ENCODE measurements around the gene ICAM5. TPM values are rescaled to one million over a fixed set of nuclear protein-coding genes. Genes with fewer than 3 reads are reported as not detected.
"Not testable (repeated sequence)": the region's sequence is repeated elsewhere in the genome, so short reads cannot be mapped to it uniquely, and the experiment has no call there.

Gene ICAM5
- total RNA-seq, 2 experiments from 2014 or later, result 5.0 to 5.3 TPM

- intact Hi-C loops (cut with micrococcal nuclease), result no loop called here
- no peak for ATAC-seq
- POLR2A ChIA-PET, result interaction anchor here (0.8 to 8.0 kb wide), 2 partner anchors 8 to 14 kb away, joined by 4 to 107 read pairs; partner anchors contain the start of genes ICAM4 and ICAM5
- H3K27ac Mint-ChIP-seq, result peak overlapping the region; percentile 59
- H3K4me3 Mint-ChIP-seq, result peak overlapping the region; percentile 26
- TF ChIP-seq CTCF (IDR thresholded peaks at IDR 0.05), result no peak
- no peak for DNase-seq
- peaks cover 33% of the 10 kb centered on the region for H3K4me1 Mint-ChIP-seq (ENCODE audit: low read depth)
- CTCF ChIA-PET, result interaction anchor here (1.1 kb wide), 1 partner anchor 15 kb away, joined by 4 read pairs; the partner anchor contains the start of gene ICAM5
- H3K9me3 Mint-ChIP-seq, result no peaks in the 10 kb centered on the region
- no peaks in the 10 kb centered on the region for H3K27me3 Mint-ChIP-seq
- H3K36me3 Mint-ChIP-seq (ENCODE audit: low read depth), result peaks cover 49% of the 10 kb centered on the region
Observed at GRCh38 chr19:10274589-10274988, 15.2 kb upstream of the ICAM5 start.

GRCh38 chr19:10277795-10278589 lies 11.8 kb upstream of the ICAM5 start:
- Mint-ChIP-seq H3K36me3 (ENCODE audit: low read depth) (peaks cover 46% of the 10 kb centered on the region), H3K4me1 (ENCODE audit: low read depth) (peaks cover 24% of the 10 kb centered on the region), H3K4me3 (no peak overlapping the region), H3K9me3 (no peaks in the 10 kb centered on the region), H3K27me3 (no peaks in the 10 kb centered on the region), H3K27ac (no peak overlapping the region)
- POLR2A ChIA-PET, result interaction anchor here (1.4 to 3.0 kb wide), 3 partner anchors 8 to 18 kb away, joined by 7 to 23 read pairs (median 22); partner anchors contain the start of genes ICAM1, ICAM4 and ICAM5
- no peak for TF ChIP-seq CTCF (IDR thresholded peaks at IDR 0.05)
- ATAC-seq, result no peak
- no peak for DNase-seq
- CTCF ChIA-PET, result interaction anchor here (0.8 to 4.4 kb wide), 3 partner anchors 8 to 111 kb away, joined by 3 to 24 read pairs (median 4); no protein-coding TSS in a partner anchor
- intact Hi-C loops (cut with micrococcal nuclease), result no loop called here

- TF ChIP-seq CTCF (IDR thresholded peaks at IDR 0.05), result no peak
- H3K9me3 Mint-ChIP-seq, result no peaks in the 10 kb centered on the region
- ATAC-seq (no peak), DNase-seq (no peak)
- no peak overlapping the region for H3K4me3 Mint-ChIP-seq
- POLR2A ChIA-PET, result interaction anchor here (2.5 to 3.0 kb wide), 2 partner anchors 8 to 10 kb away, joined by 22 to 23 read pairs; partner anchors contain the start of genes ICAM1, ICAM4 and ICAM5
- H3K27ac Mint-ChIP-seq, result no peak overlapping the region
- CTCF ChIA-PET, result interaction anchor here (0.8 to 4.4 kb wide), 2 partner anchors 9 to 110 kb away, joined by 4 to 24 read pairs; no protein-coding TSS in a partner anchor
- peaks cover 22% of the 10 kb centered on the region for H3K4me1 Mint-ChIP-seq (ENCODE audit: low read depth)
- peaks cover 51% of the 10 kb centered on the region for H3K36me3 Mint-ChIP-seq (ENCODE audit: low read depth)
- no peaks in the 10 kb centered on the region for H3K27me3 Mint-ChIP-seq
- intact Hi-C loops (cut with micrococcal nuclease), result no loop called here
Observed at GRCh38 chr19:10278935-10279334, 10.8 kb upstream of the ICAM5 start.

GRCh38 chr19:10279737-10280442 lies 9.9 kb upstream of the ICAM5 start:
- TF ChIP-seq CTCF (IDR thresholded peaks at IDR 0.05), result no peak
- CTCF ChIA-PET, result interaction anchor here (1.2 to 4.4 kb wide), 3 partner anchors 10 to 109 kb away, joined by 4 to 24 read pairs (median 21); partner anchors contain the start of gene ICAM1
- Mint-ChIP-seq H3K9me3 (no peaks in the 10 kb centered on the region), H3K4me3 (no peak overlapping the region), H3K27me3 (no peaks in the 10 kb centered on the region), H3K4me1 (ENCODE audit: low read depth) (peaks cover 16% of the 10 kb centered on the region), H3K36me3 (ENCODE audit: low read depth) (peaks cover 52% of the 10 kb centered on the region), H3K27ac (peak overlapping the region; percentile 34)
- ATAC-seq, result no peak
- POLR2A ChIA-PET, result interaction anchor here (0.7 to 3.0 kb wide), 6 partner anchors 9 to 109 kb away, joined by 3 to 23 read pairs (median 4); partner anchors contain the start of genes ICAM1, ICAM4 and ICAM5
- DNase-seq, result no peak
- intact Hi-C loops (cut with micrococcal nuclease), result no loop called here

- H3K4me1 Mint-ChIP-seq (ENCODE audit: low read depth), result peaks cover 35% of the 10 kb centered on the region
- H3K9me3 Mint-ChIP-seq; H3K27ac Mint-ChIP-seq; H3K27me3 Mint-ChIP-seq; H3K4me3 Mint-ChIP-seq; DNase-seq; intact Hi-C loops (cut with micrococcal nuclease); ATAC-seq: not testable (repeated sequence)
- POLR2A ChIA-PET, result interaction anchor here (1.2 kb wide), 1 partner anchor 11 kb away, joined by 4 read pairs; the partner anchor contains the start of gene ICAM1
- CTCF ChIA-PET, result interaction anchor here (2.9 kb wide), 1 partner anchor 12 kb away, joined by 21 read pairs; the partner anchor contains the start of gene ICAM1
- peaks cover 61% of the 10 kb centered on the region for H3K36me3 Mint-ChIP-seq (ENCODE audit: low read depth)
Observed at GRCh38 chr19:10282043-10282442, 7.7 kb upstream of the ICAM5 start.

All from activated CD8-positive, alpha-beta T cell treated with anti-CD3 and anti-CD28 coated beads for 36 hours (primary cell).